ENCODE data around the gene ATOSA.

The ATOSA gene, protein sequence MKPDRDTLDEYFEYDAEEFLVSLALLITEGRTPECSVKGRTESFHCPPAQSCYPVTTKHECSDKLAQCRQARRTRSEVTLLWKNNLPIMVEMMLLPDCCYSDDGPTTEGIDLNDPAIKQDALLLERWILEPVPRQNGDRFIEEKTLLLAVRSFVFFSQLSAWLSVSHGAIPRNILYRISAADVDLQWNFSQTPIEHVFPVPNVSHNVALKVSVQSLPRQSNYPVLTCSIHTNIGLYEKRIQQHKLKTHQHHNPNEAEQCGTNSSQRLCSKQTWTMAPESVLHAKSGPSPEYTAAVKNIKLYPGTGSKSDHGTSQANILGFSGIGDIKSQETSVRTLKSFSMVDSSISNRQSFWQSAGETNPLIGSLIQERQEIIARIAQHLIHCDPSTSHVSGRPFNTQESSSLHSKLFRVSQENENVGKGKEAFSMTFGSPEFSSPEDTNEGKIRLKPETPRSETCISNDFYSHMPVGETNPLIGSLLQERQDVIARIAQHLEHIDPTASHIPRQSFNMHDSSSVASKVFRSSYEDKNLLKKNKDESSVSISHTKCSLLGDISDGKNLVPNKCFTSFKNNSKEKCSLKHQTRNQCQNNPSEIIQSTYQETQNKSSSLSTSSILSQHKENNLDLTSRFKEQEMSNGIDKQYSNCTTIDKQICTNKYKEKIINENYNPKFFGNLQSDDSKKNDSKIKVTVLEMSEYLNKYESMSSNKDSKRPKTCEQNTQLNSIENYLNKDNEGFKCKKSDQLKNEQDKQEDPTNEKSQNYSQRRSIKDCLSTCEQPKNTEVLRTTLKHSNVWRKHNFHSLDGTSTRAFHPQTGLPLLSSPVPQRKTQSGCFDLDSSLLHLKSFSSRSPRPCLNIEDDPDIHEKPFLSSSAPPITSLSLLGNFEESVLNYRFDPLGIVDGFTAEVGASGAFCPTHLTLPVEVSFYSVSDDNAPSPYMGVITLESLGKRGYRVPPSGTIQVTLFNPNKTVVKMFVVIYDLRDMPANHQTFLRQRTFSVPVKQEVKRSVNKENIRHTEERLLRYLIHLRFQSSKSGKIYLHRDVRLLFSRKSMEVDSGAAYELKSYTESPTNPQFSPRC
- total RNA-seq = 13.2 to 105 reads per million in 2 experiments

- DNase-seq (ENCODE audit: low read depth) = peak; percentile 89
Measured at GRCh38 chr15:52679232-52680040, at the start of gene ATOSA. Gene ATOSA, minus strand, starts transcription at chr15:52679388. Its CDS starts 1,367 bp downstream, at chr15:52678021.

DNA sequence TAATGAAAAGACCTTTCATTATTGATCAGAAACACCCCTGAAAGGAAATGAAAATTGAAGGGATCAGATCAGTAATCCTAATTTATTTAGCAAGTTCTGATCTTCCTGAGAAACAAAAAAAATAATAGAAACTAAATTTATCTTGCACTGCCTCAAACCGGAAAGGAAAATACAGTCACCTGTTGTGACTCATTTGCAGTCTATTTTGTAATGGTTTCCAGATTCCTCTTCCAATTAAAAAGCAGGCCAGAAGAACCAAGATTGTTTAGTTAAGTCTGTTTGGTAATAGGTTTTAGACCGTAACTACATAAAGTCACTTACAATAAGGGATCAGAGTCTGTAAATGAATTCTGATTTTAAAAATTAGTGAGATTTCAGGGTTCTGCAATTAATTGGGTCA, 49.7 kb upstream of the ATOSA start:
- DNase-seq (ENCODE audit: low read depth) = no peak

- DNase-seq (ENCODE audit: low read depth) = no peak
Measured at GRCh38 chr15:52727815-52728214, 48.6 kb upstream of the ATOSA start.

DNA sequence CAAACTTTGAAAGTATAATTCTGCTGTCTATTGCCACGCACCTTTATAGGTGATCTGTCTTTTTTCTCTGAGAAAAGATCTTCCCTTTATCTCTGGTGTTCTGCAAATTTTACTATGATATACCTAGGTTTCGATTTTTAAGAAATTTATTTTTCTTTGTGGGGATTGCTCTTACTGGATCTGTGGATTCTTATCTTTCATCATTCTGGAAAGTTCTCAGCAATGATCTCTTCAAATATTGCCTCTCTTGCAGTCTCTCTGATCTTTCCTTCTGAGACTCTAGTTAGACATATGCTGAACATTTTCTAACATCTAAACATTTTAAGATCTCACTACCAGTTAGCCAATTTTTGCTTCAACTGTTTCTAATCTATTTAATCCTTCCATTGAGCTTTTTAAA, 47.0 kb upstream of the ATOSA start:
- DNase-seq (ENCODE audit: low read depth) = no peak

GRCh38 chr15:52718551-52718950, 39.4 kb upstream of the ATOSA start:
- no peak for DNase-seq (ENCODE audit: low read depth)

- DNase-seq (ENCODE audit: low read depth) = no peak
Measured at GRCh38 chr15:52717924-52718323, 38.7 kb upstream of the ATOSA start.

- no peak for DNase-seq (ENCODE audit: low read depth)
Measured at GRCh38 chr15:52717481-52717880, 38.3 kb upstream of the ATOSA start.

GRCh38 chr15:52716536-52716935, 37.3 kb upstream of the ATOSA start:
- no peak for DNase-seq (ENCODE audit: low read depth)

DNA sequence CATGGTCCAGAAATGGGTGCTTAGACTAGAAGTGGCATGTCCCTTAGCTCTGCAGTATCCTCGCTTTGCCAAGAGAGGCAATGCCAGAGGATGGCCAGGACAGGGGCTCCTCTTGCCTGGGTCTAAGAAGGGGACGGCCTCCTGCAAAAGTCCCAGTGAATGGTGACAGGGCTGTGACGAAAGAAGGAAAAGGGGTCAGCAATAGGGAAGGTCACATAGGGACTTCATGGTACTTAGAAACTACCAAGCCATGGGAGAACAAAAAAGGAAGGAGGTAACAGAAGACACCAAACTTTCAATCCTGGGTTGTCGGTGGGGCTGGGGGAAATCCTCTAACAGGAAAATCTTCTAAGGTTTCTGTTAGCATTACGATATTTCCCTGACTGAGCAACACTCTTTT, 36.2 kb upstream of the ATOSA start:
- no peak for DNase-seq (ENCODE audit: low read depth)

DNA sequence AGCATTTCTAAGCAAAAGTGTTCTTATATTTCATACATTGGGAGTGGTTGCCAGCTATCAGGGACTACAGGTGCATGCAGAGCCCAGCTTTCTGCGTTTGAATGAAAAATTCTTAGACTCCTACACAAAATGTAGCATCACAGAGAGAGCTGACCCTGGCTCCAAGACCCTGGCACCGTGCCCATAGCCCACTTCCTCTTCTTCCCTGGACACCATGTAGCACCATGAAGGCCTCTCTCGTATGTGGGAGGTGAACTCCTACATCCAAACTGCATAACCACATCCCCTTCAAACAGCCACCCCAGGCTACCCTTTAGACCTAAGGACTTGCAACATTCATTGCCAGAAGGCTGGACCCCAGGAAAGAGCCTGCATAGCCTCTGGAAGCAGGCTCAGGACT, 35.8 kb upstream of the ATOSA start:
- DNase-seq (ENCODE audit: low read depth) = no peak

GRCh38 chr15:52710708-52711389, 31.7 kb upstream of the ATOSA start:
- DNase-seq (ENCODE audit: low read depth) = no peak

DNA sequence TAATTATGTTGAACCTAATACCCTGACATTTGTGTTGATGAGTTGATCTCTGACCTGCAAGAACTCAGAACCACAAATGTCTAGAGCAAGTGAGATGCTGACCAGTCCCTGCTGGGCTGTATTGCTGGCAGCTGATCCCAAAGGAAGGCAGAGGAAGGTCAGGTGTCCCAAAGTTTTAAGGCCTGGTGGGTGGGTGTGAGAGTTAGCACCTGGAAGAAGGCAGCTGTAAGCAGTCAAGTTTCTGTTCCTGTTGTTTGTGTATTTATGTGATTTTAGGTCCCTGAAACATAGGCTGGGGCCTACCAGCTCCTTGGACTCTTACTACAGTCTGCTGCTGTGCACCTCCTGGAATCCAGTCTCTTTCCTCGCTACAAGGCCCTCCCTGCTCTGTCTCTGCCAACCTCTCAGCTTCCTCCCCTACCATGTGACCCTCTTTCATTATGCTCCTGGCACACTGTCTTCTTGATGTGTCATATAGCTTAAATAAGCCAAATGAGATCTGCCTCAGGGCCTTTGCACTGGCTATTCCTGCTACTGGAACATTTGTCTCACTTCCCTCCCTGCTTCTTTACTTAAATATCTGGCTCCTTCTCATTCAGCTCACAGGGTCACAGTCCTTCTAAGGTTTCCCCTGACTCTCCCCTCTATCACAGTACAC, 31.0 kb upstream of the ATOSA start:
- DNase-seq (ENCODE audit: low read depth) = no peak

GRCh38 chr15:52709187-52709981, 30.2 kb upstream of the ATOSA start:
- no peak for DNase-seq (ENCODE audit: low read depth)

DNA sequence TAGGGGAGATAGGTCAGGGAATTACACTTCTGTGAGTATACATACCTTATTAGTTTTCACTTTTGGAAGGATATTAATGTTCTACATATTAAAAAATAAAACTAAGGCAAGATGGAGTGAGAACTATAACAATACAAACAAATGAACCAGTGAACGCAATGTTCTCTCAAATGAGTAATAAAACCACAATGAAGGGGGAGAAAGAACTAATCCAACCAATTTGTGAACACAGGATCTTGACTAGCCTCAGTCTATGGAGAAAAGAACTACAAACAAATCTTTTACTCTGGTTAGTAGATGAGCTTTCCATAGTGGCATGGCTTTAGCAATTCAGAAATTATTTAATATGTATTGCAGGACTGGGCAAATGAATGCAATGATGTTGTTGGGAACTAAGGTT, 26.9 kb upstream of the ATOSA start:
- DNase-seq (ENCODE audit: low read depth) = no peak

- no peak for DNase-seq (ENCODE audit: low read depth)
Measured at GRCh38 chr15:52702390-52702789, 23.2 kb upstream of the ATOSA start.

DNA sequence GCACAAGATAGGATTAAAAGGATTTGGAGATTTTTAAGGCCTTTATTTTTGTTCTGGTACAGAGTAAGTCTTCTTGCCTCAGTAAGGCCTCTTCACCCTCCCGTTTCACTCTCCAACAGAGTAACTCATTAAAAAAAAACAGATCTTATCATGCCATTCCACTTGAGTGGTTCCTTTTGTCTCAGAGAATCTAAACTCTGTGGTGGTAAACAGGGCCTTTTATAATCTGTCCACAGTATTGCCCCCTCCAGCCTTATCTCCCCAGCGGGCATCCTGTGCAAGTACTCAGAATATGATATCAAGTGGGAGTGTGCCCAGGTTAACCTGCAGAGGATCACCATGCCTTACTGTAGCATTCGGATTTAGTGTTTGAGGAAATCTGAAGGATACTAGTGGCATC, 20.3 kb upstream of the ATOSA start:
- no peak for DNase-seq (ENCODE audit: low read depth)

DNA sequence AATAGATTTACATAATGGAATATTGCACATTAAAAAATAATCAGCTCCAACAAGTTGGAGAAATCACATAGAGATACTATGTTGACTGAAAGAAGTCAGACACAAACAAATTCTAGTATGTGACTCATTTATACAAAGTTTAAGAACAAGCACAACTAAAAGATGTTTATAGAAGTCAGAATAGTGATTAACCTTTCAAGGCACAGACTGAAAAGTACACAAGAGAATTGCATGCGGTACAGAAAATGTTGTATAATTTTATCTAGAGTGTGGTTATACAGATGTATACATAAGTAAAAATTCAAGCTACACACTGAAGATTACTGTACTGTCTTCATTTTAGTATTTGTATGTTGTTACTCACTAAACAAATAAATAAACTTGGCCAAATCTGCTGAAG, 19.3 kb upstream of the ATOSA start:
- DNase-seq (ENCODE audit: low read depth) = no peak

GRCh38 chr15:52697051-52697450, 17.9 kb upstream of the ATOSA start:
- DNase-seq (ENCODE audit: low read depth) = no peak

DNA sequence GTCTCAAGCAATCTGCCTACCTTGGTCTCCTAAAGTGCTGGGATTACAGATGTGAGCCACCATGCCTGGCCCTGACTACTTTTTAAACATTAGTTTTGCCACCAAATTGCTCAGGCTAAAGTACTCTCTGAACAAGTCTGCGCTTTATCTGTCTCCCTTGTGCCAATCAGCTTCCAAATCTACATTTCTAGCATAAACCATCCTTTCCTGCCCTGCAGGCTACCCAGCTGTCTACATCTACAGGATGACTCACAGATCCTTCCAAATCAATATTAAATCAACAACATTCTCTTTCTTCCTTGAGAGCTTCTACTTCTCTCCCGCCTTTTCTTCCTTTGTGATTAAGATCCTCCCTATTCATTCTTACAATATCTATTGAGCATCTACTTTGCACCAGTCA, 16.0 kb upstream of the ATOSA start:
- no peak for DNase-seq (ENCODE audit: low read depth)

DNA sequence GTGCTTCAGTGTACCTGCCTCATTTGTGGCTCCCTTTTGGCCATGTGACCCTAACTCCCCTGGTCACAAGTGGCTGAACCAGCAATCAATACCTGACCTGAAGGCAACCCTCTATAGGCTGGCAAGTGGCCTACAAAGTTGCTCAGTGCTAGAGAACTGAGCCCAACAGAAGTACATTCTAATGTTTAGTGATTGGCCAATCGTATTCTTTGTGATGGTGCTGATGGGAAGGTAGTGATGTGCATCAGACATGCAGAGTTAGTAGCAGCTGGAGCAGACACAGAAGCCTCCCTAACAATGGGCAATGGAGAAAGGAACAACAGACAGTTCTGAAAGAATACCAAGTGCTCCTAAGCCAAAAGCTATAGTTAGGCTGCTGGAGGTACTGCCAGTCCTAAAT, 10.4 kb upstream of the ATOSA start:
- DNase-seq (ENCODE audit: low read depth) = no peak
